ENCODE data around the gene KNDC1. TPM values are rescaled to one million over a fixed set of nuclear protein-coding genes. Genes with fewer than 3 reads are reported as not detected.

Gene KNDC1
- polyA plus RNA-seq, 1 experiment: 1.0 TPM

DNA sequence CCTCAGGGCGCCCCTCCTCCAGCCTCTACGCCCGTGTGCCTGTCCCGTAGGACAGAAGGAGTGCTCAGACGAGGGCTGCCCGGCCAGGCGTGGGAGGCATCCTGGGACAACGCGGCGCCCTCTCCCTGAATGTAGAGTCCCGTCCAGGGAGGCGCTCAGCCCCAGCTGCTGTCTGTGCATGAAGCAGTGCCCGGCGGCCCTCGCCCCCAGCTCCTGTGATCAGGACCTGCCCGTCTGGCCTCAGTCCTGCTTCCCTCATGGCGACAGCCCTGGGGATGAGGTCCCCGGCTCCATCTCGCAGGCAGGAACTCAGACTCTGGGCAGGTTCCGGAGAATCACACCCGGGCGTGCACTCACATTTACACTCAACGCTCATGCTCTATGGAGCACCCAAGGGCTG lies 45.1 kb downstream of the KNDC1 start:
- H3K4me3 ChIP-seq (ENCODE audit: low read depth, low read length): no peak overlapping the region
- no peaks in the 10 kb centered on the region for H3K27me3 ChIP-seq (ENCODE audit: control insufficient read depth, insufficient read depth, low read length)
- TF ChIP-seq, protein P1, sequence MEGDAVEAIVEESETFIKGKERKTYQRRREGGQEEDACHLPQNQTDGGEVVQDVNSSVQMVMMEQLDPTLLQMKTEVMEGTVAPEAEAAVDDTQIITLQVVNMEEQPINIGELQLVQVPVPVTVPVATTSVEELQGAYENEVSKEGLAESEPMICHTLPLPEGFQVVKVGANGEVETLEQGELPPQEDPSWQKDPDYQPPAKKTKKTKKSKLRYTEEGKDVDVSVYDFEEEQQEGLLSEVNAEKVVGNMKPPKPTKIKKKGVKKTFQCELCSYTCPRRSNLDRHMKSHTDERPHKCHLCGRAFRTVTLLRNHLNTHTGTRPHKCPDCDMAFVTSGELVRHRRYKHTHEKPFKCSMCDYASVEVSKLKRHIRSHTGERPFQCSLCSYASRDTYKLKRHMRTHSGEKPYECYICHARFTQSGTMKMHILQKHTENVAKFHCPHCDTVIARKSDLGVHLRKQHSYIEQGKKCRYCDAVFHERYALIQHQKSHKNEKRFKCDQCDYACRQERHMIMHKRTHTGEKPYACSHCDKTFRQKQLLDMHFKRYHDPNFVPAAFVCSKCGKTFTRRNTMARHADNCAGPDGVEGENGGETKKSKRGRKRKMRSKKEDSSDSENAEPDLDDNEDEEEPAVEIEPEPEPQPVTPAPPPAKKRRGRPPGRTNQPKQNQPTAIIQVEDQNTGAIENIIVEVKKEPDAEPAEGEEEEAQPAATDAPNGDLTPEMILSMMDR (IDR thresholded peaks at IDR 0.05; ENCODE audit: insufficient read depth, low read depth, low read length): no peak
- CTCF ChIA-PET: no interaction called here
- no peak for DNase-seq (ENCODE audit: low read depth)
- H3K36me3 ChIP-seq (ENCODE audit: control insufficient read depth, insufficient read depth, low read length): no peaks in the 10 kb centered on the region
- POLR2A ChIA-PET: no interaction called here

DNA sequence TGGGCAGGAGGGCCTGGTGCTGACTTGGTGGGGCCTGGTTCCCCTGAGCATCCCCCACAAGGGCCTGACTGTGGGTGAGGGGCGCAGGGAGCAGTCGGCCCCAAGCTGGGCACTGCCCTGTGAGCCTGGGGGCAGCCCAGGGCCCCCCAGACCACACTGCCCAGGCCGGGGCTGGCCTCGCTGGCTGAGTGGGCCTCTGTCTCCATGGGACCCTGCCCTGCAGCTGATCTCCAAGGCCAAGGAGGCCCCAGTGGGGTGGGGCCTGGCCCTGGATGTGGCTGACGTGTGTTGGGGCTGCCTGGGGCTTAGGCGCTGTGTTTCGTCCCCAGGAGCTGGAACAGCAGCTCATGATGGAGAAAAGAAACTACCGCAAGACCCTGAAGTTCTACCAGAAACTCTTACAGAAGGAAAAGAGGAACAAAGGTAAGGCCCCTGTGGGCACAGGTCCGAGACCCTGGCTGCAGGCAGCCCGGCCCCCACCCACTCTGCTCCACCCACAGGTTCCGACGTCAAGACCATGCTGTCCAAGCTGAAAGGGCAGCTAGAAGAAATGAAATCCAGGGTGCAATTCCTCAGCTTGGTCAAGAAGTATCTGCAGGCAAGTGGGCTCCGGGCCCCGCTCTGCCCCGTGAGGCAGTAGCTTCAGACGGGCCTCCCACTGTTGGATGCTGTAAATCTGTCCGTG lies 46.5 kb downstream of the KNDC1 start:
- CTCF ChIA-PET: interaction anchor here (1.2 kb wide), 1 partner anchor 14 kb away, joined by 3 read pairs; no protein-coding TSS in a partner anchor
- TF ChIP-seq, protein P1 (IDR thresholded peaks at IDR 0.05; ENCODE audit: insufficient read depth, low read depth, low read length): no peak
- POLR2A ChIA-PET: no interaction called here
- no peaks in the 10 kb centered on the region for H3K36me3 ChIP-seq (ENCODE audit: control insufficient read depth, insufficient read depth, low read length)
- H3K27me3 ChIP-seq (ENCODE audit: control insufficient read depth, insufficient read depth, low read length): no peaks in the 10 kb centered on the region
- DNase-seq (ENCODE audit: low read depth): no peak
- no peak overlapping the region for H3K4me3 ChIP-seq (ENCODE audit: low read depth, low read length)

DNA sequence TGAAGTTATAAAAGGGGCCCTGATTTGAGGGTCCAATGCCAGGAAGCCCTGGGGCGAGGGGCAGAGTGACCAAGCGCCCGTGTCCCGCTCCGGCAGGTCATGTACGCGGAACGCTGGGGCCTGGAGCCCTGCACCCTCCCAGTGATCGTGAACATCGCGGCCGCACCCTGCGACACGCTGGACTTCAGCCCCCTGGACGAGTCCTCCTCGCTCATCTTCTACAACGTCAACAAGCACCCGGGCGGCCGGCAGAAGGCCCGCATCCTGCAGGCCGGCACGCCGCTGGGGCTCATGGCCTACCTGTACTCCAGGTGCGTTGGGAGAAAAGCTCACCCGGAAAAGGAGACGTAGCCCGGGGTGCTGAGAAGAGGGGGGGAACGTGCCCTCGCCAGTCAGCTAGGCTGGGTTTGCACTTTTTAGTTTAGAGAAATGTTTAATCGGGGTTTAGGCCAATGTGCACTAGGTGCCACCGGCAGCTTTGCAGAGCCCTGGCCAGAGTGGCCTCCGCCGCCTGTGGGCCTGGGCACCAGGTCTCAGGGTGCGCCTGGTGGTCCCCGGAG lies 47.1 kb downstream of the KNDC1 start:
- ChIA-PET CTCF (interaction anchor here (1.2 kb wide), 1 partner anchor 15 kb away, joined by 3 read pairs; no protein-coding TSS in a partner anchor), POLR2A (no interaction called here)
- no peaks in the 10 kb centered on the region for H3K27me3 ChIP-seq (ENCODE audit: control insufficient read depth, insufficient read depth, low read length)
- TF ChIP-seq, protein P1 (IDR thresholded peaks at IDR 0.05; ENCODE audit: insufficient read depth, low read depth, low read length): no peak
- no peak for DNase-seq (ENCODE audit: low read depth)
- no peaks in the 10 kb centered on the region for H3K36me3 ChIP-seq (ENCODE audit: control insufficient read depth, insufficient read depth, low read length)
- H3K4me3 ChIP-seq (ENCODE audit: low read depth, low read length): no peak overlapping the region

DNA sequence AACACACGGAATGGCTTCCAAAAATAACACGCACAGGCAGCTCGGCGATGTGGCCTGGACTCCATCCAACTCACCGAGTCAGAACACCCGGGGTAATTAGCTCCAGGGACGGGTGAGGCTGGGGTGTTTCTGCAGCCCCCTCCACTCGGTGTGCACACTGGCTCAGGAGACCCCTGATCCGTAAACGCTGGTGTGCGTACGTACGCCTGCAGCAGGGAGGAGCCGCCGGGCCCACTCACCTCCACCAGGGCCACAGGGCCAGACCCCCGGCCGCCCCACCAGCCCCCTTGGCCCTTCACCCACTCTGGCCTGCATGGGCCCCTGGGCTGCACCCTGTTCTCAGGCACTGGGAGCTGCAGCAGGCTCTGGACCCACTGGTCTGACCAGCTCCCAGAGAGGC lies 47.6 kb downstream of the KNDC1 start:
- DNase-seq (ENCODE audit: low read depth): no peak
- POLR2A ChIA-PET: no interaction called here
- TF ChIP-seq, protein P1 (IDR thresholded peaks at IDR 0.05; ENCODE audit: insufficient read depth, low read depth, low read length): no peak
- Histone ChIP-seq H3K27me3 (ENCODE audit: control insufficient read depth, insufficient read depth, low read length) (no peaks in the 10 kb centered on the region), H3K36me3 (ENCODE audit: control insufficient read depth, insufficient read depth, low read length) (no peaks in the 10 kb centered on the region), H3K4me3 (ENCODE audit: low read depth, low read length) (no peak overlapping the region)
- CTCF ChIA-PET: no interaction called here

DNA sequence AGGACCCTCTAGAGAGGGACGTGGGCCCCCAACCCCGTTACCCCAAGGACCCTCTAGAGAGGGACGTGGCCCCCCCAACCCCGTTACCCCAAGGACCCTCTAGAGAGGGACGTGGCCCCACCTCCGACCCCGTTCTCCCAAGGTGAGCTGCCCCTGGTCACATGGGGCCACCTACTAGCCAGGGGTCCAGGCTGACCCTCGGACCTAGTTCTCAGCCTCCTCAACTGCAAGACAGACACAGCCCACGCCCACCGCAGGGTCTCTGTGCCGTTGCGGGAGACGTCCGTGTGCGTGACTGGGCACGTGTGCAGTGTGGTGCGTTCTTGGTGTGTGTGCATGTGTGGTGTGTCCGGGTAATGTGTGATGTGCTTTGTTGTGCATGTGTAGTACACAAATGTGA lies 48.4 kb downstream of the KNDC1 start:
- no peak overlapping the region for H3K4me3 ChIP-seq (ENCODE audit: low read depth, low read length)
- TF ChIP-seq, protein P1 (IDR thresholded peaks at IDR 0.05; ENCODE audit: insufficient read depth, low read depth, low read length): no peak
- H3K27me3 ChIP-seq (ENCODE audit: control insufficient read depth, insufficient read depth, low read length): no peaks in the 10 kb centered on the region
- H3K36me3 ChIP-seq (ENCODE audit: control insufficient read depth, insufficient read depth, low read length): no peaks in the 10 kb centered on the region
- ChIA-PET POLR2A (no interaction called here), CTCF (no interaction called here)
- no peak for DNase-seq (ENCODE audit: low read depth)
